ENCODE results near the gene TMEM204.

Gene TMEM204

DNA sequence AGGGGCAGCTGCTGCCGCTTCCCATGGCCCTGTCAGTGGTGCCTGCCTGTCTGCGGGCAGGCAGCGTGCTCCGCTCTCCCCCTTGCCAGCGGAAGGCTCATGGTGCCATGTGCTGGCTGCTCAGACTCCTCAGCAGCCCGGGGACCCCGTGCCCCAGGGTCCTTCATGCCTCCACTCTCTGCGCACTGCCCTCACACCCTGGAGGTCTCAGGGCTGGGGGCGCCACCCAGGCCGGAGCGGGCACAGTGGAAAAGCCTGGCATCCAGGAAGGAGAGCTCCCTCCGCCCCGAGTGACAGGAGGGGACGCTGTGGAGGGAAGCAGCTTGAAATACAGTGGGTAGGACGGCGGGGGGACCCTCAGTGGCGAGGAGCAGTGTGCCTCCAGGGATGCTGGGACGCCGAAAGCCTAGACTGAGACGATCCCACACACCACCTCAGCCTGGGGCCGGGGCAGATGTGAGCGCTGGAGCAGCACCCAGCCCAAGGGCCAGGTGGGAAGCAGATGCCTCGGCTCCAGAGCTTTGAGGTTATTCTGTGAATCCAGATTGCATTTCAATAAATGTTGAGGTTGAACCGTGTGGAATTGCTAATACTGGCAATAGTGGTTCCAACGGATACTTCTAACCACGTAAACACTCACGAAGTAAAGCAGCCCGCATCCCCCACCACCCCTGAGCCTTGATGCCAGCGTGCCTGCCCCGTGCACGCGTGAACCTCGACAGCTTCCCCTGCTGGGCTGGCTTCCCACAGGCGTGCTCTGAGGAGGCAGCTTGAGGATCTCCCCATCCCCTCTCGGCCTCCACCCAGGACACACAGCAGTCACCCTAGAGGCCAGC lies 6.5 kb downstream of the TMEM204 start:
- no peak for DNase-seq

DNA sequence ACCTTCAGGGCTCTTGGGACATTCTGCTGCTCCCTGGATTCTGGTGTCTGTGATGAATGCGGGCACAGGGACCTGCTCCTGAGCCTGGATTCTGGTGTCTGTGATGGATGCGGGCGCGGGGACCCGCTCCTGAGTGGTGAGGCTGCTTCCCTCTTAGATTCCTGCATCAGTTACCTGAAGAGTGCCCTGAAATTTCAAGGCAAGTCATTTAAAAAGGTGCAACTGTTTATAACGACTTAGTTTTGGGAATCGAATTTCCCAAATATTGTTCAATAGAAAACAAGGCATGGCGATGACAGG lies 7.0 kb downstream of the TMEM204 start:
- DNase-seq = no peak

DNA sequence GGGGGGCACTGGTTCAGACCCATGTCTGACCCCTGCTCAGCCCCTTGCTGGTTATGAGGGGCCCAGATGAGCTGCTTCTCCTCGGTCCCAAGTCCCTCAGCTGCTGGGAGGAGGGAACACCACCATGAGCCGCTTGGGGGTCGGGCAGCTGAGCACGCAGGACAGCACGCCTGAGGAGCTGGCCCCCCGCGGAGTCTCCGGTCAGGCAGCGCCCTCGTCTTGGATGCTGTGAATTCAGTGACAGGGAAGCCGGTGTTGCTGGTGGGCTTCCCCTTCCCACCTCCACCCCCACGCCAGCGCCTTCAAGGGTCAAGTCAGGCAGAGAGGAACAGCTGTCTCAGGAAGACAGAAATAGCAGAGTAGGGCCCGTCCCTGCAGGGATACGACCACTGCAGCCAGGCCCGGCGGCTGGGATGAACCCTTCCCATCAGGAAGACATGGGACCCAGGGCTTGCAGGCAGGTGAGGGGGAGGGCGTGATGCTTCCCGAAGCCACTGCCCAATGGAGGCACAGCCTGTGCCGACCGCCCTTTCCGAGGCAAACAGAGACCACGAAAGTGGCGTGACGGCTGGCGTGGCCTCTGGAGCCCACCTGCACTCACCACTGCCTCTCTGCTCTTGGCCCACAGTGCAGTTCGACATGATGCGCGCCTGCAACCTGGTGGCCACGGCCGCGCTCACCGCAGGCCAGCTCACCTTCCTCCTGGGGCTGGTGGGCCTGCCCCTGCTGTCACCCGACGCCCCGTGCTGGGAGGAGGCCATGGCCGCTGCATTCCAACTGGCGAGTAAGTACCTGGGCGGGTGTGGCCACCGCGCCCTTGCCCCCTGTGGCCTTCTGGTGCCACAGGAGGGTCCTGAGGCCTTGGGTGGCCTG lies 8.1 kb downstream of the TMEM204 start:
- DNase-seq = no peak

DNA sequence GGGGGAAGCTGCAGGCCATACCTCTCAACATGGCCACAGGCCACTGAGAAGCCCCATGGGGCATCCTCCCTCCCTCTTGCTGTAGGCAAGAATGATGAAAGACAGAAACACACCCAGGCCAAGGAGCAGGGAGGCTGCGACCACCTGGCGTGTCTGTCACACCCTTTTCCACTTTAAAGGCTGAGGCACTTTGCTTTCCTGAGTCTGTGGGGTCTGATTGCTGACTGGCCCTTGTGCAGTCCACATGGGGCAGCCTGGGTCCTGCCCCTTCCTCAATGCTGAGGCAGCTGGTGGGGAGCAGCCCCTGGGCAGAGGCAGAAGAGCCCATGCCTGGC lies 8.7 kb downstream of the TMEM204 start:
- no peak for DNase-seq

DNA sequence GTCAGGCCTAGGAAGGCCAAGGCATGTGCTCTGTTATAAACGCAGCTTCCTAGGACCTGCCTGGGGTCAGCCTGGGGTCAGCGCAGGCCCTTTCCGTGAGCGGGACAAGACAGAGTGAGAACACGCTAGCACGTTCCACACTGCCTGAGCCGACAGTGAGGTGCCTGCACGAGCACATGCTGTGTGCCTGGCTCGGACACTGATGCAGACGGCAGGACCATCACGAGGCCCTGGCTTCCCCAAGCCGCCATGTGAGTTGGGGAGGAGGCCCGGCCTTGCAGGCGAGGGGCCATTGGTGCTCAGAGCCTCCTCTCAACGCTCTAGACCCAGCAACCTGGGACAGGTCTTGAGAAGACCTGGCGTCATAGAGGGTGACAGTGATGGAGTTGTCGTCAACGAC lies 9.1 kb downstream of the TMEM204 start:
- DNase-seq = no peak

DNA sequence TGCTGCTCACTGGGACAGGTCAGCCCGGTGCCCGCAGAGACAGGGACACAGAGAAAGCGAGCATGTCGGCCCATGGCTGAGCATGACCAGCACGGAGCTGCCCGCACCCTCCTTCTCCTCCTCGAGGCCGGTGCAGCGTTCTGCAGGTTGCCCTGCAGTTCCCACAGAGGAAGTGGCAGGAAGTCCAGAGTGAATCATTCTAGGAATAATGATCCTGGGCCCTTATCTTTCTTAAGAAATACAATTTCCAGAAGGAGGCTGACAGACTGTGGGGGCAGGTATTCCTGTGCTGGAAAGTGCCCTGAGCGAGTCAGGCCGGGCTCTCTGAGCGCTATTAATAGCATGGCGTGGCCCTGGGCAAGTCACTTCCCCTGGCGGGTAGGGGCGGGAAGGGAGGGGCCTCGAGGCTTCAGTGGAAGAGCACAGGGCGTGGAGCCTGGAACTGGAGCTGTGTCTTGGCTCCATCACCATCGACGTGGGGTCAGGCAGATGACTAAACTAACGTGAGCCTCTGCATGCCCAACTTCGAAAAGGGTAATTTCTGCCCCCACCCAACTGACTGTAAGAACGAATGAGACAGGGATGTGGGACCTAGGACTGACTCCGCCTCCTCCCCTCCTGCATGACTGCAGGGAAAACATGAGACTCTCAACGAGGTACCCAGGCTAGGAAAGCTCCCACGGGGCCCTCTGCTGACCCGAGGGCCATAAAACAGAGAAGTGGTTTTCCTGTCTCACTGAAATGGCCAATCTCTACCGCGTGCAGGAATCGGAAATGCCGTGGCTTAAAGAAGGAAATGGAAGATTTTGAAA lies 9.8 kb downstream of the TMEM204 start:
- peak; percentile 43 for DNase-seq

DNA sequence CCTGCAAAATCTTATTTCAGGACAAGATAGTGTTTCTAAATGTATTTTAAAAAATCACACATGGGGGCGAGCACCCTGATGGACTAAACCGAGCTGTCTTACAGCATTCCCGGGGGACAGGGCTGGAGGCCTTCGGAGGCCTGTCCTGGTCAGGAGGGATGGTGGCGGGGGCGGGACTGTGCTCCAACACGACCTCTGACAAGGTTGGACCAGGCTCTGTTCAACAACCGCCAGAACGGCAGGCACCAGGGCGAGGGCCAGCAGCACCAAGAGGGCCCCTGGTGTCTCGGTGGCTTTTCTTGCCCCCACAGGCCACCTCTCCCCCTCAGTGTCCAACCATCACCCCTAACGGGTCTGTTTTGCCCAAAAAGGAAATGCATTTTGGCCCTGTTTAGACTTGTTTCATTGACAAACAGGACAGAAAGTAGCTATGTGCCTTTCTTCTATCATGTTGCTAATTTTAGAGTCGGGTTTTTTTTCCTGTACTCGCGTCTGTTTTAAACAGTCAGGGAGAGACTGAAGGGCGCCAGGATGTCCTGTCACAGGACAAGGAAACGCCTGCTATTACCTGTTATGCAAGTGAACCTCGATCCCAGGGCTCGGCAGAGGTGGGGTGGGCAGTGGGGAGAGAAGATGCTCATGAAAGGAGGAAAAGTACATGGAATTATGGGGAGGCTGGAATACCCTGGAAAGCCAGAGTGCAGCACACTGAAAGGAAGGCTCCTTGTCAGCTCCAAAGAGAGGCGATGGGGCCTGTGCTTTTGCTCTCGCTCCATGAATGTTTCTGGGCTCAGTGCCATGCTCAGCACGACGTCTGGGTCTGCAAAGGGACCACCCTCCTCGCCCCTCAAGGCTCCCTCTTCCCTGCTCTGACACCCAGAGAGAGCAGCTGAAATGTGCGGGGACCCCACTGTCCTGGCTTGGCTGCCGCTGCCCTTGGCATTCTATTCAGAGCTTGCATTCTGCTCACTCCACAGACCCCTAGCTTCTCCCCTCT lies 11.9 kb downstream of the TMEM204 start:
- DNase-seq = no peak

DNA sequence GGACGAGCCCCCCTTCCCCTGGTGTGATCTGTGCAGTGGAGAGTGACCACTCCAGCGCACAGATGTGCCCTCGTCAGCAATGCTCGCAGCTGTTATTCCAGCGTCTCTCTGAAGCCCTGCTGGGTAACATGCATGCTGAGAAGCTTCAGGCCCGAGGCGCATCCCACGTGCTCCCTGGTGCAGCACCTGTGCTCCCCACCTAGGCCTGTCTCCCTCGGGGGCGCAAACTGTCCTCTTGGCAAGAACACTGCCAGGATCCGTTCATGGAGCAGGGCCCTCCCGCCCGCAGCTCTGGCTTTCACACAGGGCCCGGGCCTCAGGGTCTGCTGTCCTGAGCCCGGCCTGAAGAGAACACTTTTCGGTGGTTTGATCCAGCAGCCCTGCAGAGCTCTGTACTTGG lies 13.0 kb downstream of the TMEM204 start:
- no peak for DNase-seq

DNA sequence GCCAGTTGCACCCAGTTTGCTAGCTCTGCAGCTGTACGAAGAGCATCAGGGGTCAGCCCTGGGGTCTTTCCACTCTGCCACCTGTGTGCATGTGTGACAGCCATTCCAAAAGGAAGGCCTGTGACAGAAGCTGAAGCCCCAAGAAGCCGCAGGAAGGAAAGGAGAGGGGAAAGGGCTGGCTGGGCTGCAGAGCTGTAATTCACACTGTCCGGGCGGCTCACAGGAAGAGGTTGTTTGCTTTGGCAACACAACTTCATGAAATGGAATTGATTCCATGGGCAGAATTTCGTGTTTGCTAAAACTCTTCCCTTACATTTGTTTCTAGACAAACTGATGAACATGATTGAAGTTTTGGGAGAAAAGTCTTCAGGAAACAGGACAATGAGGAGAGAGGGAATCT lies 14.8 kb downstream of the TMEM204 start:
- no peak for DNase-seq

DNA sequence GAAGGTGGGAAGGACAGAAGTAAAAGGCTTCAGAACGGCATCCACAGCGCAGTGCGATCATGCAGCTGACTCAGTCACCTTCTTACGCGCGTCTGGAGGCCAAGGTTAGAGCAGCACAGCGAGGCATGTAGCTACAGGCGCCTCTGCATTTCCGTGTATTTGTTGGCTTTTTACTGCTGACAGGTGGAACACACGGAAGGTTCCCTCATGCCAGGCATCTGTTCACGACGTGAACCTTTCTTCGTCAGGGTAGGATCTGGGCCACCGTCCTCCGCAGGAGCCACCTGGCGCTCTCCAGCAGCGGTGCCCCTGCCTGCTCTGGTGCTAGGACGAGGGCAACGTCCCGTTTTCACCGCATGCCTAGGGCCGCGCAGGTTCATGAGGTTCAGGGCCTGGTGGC lies 15.3 kb downstream of the TMEM204 start:
- DNase-seq = no peak

DNA sequence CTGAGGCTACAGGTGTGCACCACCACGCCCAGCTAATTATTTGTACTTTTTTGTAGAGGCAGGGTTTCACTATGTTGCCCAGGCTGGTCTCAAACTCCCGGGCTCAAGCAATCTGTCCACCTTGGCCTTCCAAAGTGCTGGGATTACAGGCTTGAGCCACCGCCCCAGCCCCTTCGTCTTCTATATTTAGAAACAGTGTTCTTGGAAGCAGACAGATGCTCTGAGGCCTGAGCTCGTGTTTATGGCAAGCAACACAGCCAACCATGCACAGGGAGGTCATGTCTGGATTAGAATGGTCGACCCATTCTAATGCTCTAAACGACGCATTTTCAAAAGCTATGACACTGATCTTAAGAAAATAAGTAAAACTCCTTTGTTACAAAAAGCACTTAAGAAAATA lies 16.6 kb downstream of the TMEM204 start:
- no peak for DNase-seq

DNA sequence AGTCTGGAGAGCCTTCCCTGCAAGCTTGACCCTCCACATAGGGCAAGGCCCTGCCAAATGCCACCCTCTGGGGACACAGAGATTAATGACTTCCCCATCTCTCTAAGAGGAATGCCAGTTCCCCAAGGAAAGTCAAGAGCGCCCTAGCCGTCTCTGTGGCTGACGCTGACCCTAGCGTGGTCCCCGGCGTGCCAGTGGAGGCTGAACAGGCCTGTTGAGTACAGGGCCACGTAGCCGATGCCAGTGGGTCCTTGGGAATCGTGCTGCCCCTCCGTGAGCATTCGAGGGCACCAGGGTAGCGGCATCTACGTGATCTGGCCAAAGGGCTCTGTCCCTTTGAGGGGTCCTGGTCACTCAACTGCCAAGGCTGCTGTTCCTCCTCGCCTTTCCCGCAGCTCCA lies 17.2 kb downstream of the TMEM204 start:
- no peak for DNase-seq

DNA sequence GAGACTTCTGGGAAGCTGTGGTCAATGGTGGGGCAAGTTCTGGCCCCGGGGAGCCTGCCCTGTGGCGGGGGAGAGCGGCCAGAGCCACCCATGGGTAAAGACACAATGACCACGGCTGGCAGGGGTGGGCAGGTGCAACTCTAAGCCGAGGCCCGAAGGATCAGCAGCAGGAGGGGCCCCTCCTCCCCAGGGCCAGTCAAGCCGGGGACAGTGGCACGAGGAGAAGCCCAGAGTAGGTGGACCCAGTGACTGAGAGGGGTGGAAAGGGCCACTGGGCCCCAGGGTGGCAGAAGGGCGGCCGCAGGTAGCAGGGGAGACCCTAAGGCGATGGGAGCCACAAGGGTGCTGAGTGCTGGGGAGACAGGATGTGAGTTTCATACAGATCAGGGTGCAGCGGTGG lies 17.7 kb downstream of the TMEM204 start:
- DNase-seq = no peak

DNA sequence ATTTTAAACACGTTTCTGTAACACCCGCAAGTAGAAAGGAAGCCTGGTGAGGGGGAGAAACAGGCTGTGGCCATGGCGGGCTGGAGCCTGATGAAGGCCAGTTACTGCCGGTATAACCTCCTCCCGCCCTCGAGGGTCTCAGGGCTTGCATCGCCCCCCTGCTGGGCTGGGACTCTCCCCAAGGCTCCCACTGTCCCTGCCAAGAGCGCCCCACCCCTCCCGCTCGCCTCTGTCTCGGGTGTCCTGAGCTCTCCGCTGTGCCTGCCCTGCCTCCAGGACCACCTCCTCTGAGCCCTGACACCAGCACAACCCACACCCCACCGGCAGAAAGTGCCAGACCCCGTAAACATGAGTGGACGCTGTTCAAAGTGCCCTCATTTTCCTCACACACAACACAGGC lies 18.7 kb downstream of the TMEM204 start:
- DNase-seq = no peak

DNA sequence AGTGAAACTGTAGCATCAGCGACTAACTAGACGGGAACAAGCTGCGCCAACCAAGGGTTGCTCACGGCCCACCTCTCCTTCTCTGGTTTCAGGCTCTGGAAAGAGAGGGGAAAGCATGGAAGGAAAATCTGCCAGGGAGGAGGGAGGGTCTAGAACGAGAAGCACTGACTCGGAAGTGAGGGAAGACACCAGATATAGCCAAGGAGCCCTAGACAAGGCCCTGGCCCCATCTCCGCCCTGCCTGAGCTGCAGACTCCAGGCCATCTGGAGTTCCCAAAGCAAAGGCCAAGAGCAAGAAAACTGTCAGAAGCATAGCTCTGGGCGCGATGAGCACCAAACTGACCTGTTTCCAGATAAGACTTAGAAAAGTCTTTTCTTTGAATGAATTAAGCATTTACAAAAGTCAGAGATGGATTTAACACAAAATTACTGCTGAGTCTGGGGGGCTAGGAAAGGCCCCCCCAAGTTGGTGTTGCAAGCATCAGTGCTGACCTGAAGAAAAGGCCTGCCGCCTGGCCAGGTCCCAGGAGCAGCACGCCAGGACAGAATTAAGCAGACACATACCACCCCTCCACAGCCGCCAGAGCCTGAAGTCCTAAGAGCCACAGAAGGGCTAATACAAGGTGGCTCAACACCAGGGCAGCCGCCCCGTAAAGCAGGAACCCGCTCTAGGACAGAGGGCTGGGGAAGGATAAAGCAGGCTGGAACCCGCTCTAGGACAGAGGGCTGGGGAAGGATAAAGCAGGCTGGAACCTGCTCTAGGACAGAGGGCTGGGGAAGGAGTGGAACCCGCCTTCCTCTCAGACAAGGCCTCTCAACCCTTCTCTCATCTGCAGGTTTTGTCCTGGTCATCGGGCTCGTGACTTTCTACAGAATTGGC lies 20.7 kb downstream of the TMEM204 start:
- DNase-seq = no peak

DNA sequence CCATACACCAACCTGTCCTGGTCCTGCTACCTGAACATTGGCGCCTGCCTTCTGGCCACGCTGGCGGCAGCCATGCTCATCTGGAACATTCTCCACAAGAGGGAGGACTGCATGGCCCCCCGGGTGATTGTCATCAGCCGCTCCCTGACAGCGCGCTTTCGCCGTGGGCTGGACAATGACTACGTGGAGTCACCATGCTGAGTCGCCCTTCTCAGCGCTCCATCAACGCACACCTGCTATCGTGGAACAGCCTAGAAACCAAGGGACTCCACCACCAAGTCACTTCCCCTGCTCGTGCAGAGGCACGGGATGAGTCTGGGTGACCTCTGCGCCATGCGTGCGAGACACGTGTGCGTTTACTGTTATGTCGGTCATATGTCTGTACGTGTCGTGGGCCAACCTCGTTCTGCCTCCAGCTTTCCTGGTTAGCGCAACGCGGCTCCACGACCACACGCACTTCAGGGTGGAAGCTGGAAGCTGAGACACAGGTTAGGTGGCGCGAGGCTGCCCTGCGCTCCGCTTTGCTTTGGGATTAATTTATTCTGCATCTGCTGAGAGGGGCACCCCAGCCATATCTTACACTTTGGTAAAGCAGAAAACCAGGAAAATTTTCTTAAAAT lies 21.5 kb downstream of the TMEM204 start:
- no peak for DNase-seq

DNA sequence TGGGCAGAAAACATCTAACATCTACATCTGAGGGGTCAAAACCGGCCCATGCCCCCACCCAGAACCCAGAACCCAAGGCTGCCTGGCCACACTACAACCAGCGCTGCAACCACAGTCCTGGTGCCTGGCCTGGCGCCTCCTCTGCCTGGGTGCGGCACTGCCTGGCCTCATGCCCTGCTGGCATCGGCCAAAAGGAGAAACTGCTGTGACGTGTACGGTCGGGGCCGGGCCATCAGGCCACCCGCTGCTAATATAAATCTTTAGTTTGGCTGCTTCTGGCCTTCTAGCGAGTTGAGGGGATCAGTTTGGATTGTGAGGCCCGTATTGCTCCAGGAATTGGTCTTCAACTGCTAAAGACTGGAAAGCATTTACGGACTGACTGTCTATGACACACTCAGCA lies 22.8 kb downstream of the TMEM204 start:
- no peak for DNase-seq

DNA sequence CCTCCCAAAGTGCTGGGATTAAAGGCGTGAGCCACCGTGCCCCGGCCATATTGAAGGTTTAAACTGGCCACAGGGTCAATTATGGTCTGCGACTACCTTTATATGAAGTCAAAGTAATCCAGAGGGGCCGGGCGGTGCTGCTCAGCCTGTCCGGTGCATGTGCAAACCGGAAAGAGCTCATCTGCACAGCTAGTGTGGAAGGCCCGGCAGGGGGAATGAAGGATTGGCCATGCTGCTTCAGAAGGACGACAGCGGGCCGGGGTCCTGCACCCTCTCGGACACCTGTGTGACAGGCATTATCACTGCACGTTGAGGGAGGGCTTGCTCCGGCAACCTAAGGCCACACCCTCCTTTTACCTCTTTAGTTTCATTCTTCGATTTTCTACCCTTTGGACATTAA lies 23.6 kb downstream of the TMEM204 start:
- DNase-seq = no peak

DNA sequence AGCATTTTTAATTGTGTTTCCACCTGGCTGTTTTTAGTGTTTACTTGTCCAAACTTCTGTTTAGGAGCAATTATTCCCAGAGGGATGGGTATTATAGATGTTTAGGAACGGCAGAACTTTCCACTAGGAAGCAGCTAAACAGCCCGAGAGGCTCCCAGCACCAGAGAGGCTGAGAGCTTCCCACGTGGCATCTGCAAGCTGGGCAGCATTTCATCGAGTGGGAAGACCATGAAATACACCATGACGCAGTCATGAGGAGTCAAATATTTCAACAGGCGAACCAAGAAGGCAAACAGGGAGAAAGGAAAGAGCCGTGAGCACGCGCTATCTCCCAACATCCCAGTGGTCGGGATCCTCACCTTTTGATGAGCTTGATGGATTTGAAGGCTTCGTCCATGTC lies 24.1 kb downstream of the TMEM204 start:
- DNase-seq = no peak

DNA sequence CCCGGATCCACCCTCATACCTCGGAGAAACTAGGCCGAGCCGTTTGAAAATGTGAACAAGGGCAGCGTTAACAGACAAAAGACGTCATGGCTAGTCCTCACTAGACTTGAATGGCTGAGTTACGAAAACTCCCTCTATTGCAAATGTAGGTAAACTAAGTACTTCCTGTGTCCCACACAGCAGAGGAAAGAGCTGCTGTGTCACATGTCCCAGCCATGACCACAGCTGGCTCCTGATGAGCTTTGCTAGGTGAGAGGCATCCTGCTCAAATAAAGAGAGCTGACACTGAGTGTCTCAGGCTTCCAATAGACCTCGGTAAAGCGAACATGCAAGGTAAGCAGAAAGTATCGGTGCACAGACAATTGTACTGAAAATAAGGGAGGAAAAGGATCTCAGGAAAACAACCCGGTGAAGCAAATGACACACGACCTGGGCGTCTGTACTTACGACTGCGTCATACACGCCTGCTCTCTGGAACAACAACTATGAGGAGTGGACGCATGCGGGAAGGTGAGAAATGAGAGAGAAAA lies 26.0 kb downstream of the TMEM204 start:
- peak; percentile 47 for DNase-seq

DNA sequence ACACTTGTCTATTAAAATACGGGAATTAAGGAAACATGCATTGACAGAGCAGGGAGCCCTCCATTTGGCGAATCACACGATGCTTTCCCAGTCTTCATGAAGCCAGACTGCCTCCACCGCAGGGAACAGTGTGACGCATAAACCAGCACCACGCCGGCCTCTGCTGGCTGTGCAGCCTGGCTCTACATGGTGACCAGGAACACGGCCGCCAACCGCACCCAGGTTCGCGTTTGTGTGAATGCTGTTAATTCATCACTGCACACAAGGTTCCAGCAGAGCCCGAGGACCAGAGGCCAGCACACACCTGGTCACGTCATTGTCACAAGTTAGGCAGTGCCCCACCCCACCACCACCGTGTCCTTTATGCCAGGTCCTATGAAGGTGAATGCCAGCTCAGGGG lies 26.7 kb downstream of the TMEM204 start:
- DNase-seq = no peak
